Measurements from ENCODE around the gene MBNL2.

MBNL2 gene

DNA sequence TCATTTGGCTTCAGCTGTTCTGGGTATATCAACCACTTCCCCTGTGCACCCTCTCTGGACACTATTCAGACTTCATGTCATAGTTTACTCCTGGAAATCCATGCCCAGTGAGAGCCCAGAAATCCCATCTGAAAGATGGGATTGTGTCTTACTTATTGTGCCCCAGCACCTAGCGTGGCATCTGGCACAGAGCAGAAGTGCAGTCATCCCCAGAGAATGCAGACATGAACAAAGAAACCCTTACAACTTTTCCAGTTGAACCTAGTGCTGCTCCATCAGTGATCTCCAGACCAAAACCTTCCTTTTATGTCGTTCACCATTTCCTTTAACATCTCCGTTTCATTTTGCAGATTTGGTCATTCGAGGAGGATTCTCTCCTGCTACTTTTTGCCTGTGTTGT is 60.6 kb downstream of the MBNL2 start:
- intact Hi-C loops (cut with DNase I) = no loop called here
- no peak for DNase-seq

DNA sequence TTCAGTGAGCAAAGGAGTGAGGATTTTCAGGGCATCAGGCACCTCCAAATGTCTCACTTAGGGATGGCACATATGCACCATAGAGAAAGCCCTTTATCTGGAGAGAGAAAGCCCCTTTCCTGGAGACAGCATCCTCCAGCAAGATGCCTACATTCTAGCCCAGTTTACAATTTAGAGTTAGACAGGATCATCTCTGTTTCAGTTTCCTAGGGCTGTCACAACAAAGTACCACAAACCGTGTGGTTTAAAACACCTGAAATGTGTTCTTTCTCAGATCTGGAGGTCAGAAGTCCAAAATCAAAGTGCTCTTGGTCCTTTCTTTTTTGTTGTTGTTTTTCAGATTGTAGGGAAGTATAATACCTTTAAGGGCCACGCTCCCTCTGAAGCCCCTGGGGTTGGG is 61.8 kb downstream of the MBNL2 start:
- no peak for DNase-seq
- intact Hi-C loops (cut with DNase I) = no loop called here

DNA sequence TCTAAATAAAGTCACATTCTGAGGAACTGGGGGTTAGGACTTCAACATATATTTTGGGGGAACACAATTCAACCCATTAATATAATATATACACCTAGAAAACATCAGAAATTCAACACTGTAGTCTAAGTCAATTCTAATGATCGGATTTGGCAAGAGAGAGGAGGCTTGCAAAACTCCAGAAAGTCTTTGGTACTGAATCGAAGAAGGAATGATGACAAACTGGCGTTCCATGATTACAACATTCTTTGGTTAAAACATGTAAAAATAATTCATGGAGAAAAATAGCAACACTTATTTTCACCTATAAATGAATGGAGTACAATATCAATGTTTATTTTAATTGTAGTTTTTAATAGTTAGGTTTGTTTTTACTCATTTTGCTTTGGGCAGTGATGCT is 62.4 kb downstream of the MBNL2 start:
- no peak for DNase-seq
- intact Hi-C loops (cut with DNase I) = no loop called here

DNA sequence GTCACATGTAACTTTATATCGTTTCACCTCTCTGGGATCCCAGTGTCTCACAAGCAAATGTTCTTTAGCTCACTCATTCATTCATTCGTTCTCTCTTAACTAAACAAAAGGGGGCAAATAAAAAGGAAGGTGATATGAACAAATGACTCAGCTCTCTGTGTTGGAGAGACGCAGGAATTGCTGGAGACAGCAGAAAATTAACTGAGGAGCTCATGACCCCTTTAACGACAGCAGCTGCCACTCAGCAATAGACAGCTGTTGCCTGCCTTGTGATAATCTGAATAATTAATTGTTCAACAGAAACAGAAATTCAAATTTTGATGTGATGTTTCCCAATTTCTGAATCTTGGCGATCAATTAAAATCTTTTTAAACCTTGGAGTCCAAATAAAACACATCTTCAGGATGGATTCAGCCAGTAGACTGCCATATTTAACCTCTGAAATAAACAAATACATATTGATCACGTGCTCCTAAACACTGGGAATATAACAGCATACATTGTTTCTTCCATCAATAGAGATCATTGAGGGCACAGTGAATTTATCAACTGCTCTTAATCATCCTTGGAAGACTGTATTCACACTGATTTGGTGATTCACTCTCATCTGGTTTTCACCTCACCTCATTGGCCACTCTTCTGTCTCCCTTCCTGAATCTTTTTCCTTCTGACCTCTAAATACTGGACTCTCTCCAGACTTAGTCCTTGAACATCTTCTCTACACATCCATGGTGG is 63.3 kb downstream of the MBNL2 start:
- DNase-seq = no peak
- intact Hi-C loops (cut with DNase I) = no loop called here

DNA sequence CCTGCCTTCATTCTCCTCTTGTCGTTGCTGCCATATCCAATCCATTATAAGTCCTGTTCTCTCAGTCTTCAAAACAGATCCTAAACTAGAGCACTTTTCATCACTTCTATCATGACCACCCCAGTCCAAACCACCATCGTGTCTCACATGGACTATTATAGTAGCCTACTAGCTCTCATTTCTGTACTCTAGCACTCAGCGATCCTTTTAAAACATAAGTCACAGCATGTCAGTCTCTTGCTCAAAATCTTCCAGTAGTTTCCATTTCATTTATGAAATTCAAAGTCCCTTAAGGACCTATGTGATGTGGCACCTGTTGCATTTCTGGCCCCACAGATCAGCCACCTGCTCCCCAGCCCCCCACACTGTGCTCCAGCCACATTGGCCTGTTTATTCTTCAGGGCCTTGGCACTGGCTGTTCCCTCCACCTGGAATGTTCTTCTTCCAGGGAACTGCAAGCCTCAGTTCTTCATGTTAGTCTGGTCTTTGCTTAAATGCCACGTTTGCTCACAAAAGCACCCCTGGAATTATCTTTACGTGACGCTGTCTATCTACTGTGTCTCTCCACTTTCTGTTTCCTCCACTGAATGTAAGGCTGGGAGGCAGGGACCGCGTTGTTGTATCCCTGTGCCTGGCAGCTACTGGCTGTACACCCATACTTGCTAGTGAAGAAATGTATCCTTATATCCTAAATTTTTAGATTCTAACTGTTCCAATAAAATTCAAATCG is 64.3 kb downstream of the MBNL2 start:
- intact Hi-C loops (cut with DNase I) = no loop called here
- DNase-seq = no peak

DNA sequence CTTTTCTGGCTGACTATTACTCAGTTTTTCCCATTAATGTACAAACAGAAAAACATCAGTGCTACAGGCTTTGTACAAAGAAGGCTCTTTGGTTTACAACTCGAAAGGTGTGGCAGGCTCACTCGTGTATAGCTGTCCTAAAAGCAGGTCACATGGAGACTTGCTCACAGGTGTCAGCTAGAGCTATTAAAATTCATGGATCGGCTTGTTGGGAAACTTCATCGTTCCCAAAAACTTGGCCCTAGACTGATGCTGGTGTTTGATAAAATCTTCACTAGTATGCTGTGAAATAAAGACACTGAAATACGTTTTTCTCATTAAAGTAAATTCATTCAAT is 64.9 kb downstream of the MBNL2 start:
- intact Hi-C loops (cut with DNase I) = no loop called here
- no peak for DNase-seq

DNA sequence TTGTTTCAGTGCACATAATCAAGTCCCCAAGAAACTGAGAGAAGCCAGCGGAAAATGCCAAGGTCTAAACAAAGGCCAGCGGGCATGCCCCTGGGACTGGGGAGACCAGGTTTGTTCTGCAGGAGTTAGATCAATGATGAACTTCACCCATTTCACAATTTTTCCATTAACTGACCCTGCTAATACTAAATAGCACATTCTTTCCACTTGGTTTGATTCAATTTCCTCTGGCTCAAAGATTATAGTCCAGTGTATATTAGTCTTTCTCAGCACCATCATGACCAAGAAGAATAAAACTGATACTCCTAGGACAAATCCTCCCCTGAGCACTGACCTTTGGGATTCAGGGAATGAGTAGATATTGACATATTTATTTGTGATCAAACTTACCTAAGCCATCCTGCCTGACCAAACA is 66.4 kb downstream of the MBNL2 start:
- DNase-seq = no peak
- intact Hi-C loops (cut with DNase I) = no loop called here

DNA sequence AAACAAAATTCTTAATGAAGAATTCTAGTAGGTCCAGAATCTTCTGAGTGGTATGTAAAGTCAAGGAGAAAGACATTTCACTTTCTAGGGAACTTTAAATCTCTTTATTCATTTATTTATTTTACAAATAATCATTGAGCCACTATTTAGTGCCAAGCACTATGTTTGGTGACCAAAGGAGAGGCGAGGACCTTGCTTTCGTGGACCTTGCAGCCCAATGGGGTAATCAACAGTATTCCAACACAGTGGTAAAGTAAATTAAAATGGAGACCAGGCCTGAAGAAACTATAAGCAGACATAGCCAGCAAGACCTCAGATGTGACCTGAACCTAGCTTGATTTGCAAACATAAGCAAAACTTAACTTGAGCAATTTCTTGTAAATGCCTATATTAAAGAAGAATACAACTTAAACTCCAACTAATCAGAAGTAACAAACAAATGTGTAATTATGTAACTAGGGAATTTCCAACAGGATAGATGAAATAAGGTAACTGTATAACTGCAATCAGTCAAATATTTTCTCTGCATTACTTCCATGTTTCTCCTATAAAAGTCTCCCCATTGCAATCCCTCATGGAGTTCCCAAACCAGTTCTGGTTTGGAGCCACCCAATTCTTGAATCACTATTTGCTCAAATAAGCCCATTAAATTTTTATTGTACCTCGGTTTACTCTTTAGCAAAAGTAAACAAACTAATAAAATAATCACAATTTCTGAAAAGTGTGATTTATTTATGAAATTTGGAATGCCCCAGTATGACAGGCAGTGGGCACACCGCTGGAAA is 67.6 kb downstream of the MBNL2 start:
- intact Hi-C loops (cut with DNase I) = no loop called here
- DNase-seq = no peak

DNA sequence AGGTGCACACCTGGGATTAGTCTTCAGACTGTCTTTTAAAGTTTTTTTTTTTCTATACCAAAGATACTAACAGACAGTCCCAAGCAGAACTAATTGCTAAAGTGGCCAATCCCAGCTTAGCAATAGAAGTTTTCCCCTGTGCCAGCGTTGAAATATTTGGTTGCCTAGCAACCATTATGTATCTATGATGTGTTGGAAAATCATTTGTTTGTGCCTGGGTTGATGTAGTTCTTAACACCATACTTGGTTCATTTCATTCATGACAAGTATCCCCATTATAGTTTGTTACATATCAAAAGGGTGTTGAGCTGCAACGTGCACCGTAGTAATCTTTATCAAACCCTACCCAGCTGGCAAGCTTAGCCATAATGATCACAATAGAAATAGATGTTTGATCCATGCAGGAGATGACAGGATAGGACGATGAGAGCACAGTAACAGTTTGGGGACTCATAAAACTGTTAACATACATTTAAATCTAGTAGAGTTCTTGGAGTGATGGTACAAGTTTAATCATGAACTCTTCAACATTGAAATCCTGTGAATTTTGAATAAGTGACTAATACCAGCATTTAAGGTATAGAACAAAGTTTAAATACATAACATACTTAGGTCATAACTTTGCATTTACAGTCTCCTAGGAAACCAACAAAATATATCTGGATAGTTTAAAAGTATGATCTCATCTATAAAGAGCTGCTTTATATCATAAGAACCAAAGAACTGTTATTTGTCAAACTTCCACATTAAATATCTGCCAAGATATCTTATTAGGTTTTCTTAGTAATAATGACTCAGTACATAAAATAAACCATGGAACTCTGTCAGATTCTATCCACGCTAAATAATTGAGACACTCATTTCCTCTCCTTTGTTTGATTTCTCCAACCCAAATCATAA is 73.4 kb downstream of the MBNL2 start:
- intact Hi-C loops (cut with DNase I) = no loop called here
- no peak for DNase-seq

DNA sequence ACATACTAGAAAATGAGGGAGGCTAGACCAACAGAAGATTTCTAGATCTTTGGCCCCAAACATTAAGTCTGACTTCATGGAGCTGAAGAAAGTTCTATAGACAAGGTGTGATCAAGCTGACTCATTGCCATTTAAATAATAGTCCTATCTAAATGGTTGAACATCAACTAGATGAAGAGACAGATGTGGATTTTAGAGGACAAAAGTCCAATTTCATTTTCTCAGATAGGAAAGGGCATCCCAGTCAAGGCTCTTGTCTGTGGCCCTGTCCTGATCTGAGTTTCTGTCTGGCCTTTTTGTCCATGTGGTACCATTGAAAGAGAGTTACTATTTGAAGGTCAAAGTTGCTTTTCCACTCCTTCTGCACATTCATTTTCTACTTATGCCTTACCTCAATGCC is 74.6 kb downstream of the MBNL2 start:
- intact Hi-C loops (cut with DNase I) = no loop called here
- DNase-seq = no peak

DNA sequence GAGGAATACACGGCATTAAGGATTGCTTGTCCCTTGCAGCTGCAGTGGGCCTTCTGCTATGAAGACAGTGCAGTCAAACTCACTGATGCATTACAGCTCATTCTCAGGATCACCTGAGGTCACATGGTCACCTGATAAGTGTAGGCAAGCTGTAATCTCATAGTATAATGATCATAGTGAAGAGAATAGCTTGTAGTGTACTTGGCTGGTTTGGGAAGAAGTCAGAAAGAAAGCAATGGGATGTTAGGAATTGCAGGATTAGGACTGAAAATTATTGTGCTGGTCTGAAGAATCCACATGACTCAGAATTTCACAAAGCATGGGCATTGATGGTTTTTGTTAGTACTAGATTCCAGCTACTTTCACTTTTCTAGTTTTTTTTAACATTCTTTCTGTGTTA is 76.7 kb downstream of the MBNL2 start:
- intact Hi-C loops (cut with DNase I) = no loop called here
- no peak for DNase-seq

DNA sequence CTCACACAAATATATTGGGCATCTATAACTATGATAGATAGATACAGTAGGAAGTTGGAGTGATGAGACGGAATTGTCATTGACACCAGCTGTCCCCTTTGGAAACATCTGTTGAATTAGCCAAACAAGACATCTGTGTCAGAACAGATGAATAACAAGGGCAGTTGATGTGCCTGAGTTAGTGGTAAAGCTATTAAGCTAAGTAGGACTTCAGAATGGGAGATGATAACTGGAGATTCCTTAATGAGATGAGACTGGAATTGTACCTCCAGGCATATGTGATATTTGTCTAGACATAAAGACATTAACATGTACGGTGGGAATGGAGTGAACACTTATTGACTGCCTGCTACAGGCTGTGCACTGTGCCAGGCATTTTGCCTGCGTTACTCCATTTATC is 78.7 kb downstream of the MBNL2 start:
- DNase-seq = no peak
- intact Hi-C loops (cut with DNase I) = no loop called here

DNA sequence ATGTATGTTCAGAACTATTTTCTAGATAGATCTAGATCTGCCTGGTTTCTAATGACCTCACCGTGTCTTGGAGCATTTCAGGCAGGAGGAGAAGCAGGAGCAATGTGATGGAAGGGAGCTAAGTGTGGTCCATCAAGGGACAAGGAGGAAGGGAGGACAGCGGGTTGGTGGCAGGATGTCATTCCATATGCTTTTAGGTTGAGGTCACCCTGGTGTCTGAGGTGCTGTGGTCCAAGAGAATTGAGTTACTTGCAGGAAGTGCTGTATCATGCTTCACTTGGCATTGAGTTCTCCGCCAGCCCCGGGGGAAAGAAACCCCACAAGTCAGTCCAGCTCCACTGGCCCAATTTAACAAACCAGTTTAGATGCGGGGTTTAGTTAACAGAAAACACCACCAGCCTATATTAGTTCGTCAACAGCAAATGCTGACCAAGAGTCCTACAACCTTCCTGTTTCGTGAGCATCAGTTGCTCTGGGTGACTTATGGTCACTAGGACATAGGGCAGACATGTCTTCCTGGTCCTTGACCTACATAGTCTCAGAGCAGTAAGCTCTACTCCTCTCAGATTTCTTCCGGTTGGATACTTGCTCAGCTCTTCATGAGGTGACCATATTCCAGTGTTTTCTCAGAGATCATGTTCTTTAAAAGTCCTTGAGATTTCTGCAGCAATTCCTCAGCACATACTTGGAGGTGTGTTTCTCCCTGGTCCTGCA is 79.4 kb downstream of the MBNL2 start:
- no peak for DNase-seq
- intact Hi-C loops (cut with DNase I) = no loop called here

DNA sequence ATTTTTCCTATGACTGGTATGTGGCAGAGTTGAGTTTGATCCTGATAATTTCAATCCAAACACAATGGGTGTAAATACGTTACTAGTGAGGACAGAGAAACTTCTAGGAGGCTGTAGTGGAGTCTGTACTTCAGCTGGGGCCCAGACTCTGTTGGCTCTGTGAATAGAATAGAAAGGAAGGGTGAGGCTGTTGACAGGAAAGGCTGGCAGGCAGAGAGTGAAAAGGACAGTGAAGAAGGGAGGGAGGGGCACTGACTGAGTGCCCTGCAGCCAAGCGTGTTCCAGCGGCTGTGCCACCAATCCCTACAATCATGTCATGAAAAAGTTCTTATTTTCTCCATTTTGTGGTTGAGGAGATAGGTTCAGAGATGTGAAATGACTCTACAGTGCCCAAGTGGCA is 80.5 kb downstream of the MBNL2 start:
- DNase-seq = peak in 13 of 42 donors; percentile 33 to 74 (median 49)
- intact Hi-C loops (cut with DNase I) = no loop called here

DNA sequence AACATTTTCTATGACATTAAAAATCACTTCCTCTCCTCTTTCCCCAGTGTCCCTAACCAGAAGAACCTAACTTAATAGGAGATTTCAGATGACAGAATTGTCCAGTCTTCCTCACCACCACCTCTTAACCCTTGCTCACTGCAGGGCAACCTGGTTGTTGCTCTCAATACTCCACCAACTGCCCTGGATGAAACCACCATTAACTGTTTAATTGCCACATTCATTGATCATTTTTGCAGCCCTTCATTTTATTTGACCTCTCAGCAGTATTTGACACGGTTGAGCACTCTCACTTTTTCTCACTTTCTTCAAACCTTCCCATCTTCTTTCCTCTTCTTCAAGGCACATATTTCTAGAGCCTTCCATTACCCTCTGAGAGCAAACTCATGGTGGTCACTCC is 84.0 kb downstream of the MBNL2 start:
- no peak for DNase-seq
- intact Hi-C loops (cut with DNase I) = no loop called here

DNA sequence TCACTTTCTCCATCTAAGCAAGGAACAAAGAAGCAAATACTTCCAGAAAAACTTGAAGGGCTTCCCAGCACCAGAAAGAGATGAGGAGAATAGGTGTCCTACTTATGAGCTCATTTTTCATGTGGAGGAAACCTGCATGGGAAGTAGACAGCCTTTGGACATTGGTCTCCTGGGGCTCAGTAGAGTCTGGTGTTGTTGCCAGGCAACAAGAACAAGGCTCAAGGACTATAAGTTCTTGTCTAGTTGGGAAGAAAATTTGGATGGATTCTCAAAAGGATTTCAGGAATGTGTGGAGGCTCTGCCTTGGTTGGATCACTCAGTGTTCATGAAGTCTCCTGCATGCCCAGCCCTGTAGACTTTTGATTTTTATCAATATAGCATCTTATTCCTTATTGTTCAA is 84.5 kb downstream of the MBNL2 start:
- intact Hi-C loops (cut with DNase I) = no loop called here

DNA sequence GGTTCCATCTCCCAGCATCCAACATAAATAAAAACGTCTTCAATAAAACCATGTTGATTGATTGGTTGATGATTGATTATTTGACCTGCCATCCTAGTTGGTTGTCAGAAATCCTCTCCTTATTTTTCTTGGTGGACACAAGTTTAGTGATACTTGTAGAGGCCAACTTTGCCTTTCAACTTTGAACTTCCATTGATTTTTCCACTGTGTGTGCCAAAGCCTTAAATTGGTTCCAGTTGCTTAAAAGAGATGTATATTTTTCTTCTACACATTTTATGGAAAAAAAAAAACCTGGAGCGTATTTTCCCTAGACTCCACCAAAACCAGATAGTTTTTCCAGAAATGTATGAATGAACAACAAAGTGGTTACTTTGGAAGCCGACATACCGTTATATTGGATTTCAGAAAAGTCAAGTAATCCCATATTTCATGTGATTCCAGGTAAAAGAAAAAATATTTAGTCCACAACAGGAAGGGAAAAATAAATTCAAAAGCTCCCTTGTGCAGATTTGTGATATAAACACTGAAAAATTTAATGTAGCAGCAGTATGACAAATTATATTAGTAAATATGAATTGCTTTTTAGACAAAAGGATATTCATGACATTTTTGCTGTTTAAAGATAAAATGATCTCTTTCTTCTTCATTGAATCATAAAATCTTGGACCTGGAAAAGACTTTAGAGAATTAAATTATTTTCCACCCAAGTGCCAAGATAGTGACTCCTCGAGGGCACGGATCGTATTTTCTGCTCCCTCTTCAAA is 85.2 kb downstream of the MBNL2 start:
- intact Hi-C loops (cut with DNase I) = no loop called here
- DNase-seq = no peak

More for the DNA sequence above, 84.5 kb downstream of the MBNL2 start:
- no peak for DNase-seq

All from head of caudate nucleus (tissue), 42 donors.